Adrenal gland (tissue), 5 donors: ENCODE measurements around the gene NPBWR2.

Source experiments
- POLR2A ChIP-seq, 2 donors: fragments of 450-650 bp; IDR thresholded peaks; one replicate each; pipeline ENCODE4 v1.6.1; 2017; ENCODE audit warnings: antibody characterized with exemption in 2 of 2, mild to moderate bottlenecking in 2 of 2, moderate library complexity in 1 of 2
- TF ChIP-seq, protein P1 (sequence below), 6 experiments: fragments of 450-650 bp in 4 of 6; fragments of 200-600 bp in 2 of 6; sonication (generic) in 1 of 6; IDR thresholded peaks; 1 replicate in 5 of 6; 2 replicates in 1 of 6; pipeline versions ENCODE4 v1.5.1 to v1.8.0; 2016 to 2021; ENCODE audit warnings: antibody characterized with exemption in 6 of 6, mild to moderate bottlenecking in 2 of 6, moderate library complexity in 1 of 6
- donor health status: DM: no; HTN: no; CAD: no.

GRCh38 chr20:64116016-64116415 is 8.7 kb upstream of the NPBWR2 start:
- TF ChIP-seq, protein P1, sequence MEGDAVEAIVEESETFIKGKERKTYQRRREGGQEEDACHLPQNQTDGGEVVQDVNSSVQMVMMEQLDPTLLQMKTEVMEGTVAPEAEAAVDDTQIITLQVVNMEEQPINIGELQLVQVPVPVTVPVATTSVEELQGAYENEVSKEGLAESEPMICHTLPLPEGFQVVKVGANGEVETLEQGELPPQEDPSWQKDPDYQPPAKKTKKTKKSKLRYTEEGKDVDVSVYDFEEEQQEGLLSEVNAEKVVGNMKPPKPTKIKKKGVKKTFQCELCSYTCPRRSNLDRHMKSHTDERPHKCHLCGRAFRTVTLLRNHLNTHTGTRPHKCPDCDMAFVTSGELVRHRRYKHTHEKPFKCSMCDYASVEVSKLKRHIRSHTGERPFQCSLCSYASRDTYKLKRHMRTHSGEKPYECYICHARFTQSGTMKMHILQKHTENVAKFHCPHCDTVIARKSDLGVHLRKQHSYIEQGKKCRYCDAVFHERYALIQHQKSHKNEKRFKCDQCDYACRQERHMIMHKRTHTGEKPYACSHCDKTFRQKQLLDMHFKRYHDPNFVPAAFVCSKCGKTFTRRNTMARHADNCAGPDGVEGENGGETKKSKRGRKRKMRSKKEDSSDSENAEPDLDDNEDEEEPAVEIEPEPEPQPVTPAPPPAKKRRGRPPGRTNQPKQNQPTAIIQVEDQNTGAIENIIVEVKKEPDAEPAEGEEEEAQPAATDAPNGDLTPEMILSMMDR (IDR thresholded peaks at IDR 0.05), result no peak
- TF ChIP-seq POLR2A (IDR thresholded peaks at IDR 0.05), result no peak
